Panc1 (cell line): Measurements from ENCODE around the gene MYL5.

Experiments used
- CTCF ChIP-seq: fragments of 450-650 bp; IDR thresholded peaks from 2 replicates; pipeline ENCODE4 v1.5.1; 2017; ENCODE audit warnings: mild to moderate bottlenecking
- POLR2AphosphoS5 ChIP-seq: IDR thresholded peaks from 2 replicates; pipeline ENCODE4 v1.6.1; 2012; ENCODE audit warnings: mild to moderate bottlenecking, low read depth, low read length, moderate library complexity
- SIN3A ChIP-seq: IDR thresholded peaks from 2 replicates; pipeline ENCODE4 v1.6.1; 2012; ENCODE audit warnings: low read depth, mild to moderate bottlenecking, low read length, moderate library complexity, borderline replicate concordance; ENCODE audit not compliant: insufficient read depth
- TF ChIP-seq, protein P1 (sequence below), 2 experiments: IDR thresholded peaks; 2 replicates each; pipeline ENCODE4 v1.6.1; 2011 to 2012; ENCODE audit warnings: low read depth in 2 of 2, control low read depth in 1 of 2, low read length in 1 of 2, mild to moderate bottlenecking in 1 of 2, moderate library complexity in 1 of 2; ENCODE audit not compliant: insufficient read depth in 1 of 2

DNA sequence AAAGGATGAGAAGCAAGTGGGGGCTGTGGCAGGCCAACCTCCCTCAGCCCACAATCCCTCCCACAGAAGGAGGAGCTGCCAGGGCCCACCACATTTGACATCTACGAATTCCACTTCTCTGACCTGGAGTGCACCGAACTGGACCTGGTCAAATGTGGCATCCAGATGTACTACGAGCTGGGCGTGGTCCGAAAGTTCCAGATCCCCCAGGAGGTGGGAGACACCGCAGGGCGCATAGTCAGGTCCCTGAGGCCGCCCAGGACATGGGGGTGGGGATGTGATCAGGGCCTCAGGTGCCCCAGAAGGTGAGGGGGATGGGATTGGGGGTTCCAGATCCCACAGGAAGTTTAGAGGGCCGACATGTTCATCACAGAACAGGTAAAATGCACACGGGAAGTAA, 13.9 kb upstream of the MYL5 start:
- TF ChIP-seq CTCF = no peak
- TF ChIP-seq SIN3A = no peak
- no peak for TF ChIP-seq POLR2AphosphoS5
- TF ChIP-seq, protein P1, sequence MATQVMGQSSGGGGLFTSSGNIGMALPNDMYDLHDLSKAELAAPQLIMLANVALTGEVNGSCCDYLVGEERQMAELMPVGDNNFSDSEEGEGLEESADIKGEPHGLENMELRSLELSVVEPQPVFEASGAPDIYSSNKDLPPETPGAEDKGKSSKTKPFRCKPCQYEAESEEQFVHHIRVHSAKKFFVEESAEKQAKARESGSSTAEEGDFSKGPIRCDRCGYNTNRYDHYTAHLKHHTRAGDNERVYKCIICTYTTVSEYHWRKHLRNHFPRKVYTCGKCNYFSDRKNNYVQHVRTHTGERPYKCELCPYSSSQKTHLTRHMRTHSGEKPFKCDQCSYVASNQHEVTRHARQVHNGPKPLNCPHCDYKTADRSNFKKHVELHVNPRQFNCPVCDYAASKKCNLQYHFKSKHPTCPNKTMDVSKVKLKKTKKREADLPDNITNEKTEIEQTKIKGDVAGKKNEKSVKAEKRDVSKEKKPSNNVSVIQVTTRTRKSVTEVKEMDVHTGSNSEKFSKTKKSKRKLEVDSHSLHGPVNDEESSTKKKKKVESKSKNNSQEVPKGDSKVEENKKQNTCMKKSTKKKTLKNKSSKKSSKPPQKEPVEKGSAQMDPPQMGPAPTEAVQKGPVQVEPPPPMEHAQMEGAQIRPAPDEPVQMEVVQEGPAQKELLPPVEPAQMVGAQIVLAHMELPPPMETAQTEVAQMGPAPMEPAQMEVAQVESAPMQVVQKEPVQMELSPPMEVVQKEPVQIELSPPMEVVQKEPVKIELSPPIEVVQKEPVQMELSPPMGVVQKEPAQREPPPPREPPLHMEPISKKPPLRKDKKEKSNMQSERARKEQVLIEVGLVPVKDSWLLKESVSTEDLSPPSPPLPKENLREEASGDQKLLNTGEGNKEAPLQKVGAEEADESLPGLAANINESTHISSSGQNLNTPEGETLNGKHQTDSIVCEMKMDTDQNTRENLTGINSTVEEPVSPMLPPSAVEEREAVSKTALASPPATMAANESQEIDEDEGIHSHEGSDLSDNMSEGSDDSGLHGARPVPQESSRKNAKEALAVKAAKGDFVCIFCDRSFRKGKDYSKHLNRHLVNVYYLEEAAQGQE (IDR thresholded peaks at IDR 0.05; ENCODE audit: insufficient read depth in 1 of 2, low read depth in 2 of 2, low read length in 1 of 2) = no peak
